LNCAP (cell line): ENCODE results near the gene ARHGAP44.

ENCODE experiments used
- CTCF ChIP-seq: fragments of 450-650 bp; IDR thresholded peaks from 2 replicates; pipeline ENCODE4 v1.5.1; 2017; ENCODE audit warnings: mild to moderate bottlenecking

ARHGAP44 gene

GRCh38 chr17:12794919-12795532 lies 5.7 kb downstream of the ARHGAP44 start:
- no peak for TF ChIP-seq CTCF

- TF ChIP-seq CTCF, result no peak
Observed at GRCh38 chr17:12800855-12801365, 11.6 kb downstream of the ARHGAP44 start.

- no peak for TF ChIP-seq CTCF
Observed at GRCh38 chr17:12806630-12807029, 17.3 kb downstream of the ARHGAP44 start.

- TF ChIP-seq CTCF, result no peak
Observed at GRCh38 chr17:12808723-12809122, 19.4 kb downstream of the ARHGAP44 start.

GRCh38 chr17:12812877-12813276 lies 23.6 kb downstream of the ARHGAP44 start:
- no peak for TF ChIP-seq CTCF

GRCh38 chr17:12813664-12814063 lies 24.4 kb downstream of the ARHGAP44 start:
- no peak for TF ChIP-seq CTCF

DNA sequence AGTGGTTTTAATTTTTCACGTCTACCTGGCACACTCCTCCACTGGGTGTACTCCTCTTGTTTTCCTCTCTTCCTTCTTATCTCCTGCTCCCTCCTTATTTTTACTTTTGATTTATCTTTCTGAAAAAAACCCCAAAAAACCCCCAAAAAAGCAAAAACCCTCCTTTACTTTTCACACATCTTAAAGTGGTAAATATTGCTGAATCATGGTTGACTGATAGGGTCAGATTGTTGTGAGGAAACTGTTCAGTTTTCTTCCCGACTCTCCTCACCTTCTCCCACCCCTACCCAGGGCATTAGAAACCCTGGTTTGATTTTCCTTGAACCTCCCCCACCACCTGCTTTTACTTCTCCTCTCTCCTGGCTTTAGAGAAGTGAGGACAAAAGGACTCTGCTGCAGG lies 25.4 kb downstream of the ARHGAP44 start:
- no peak for TF ChIP-seq CTCF
